ENCODE data around the gene MYOF.
"Not testable (repeated sequence)": the region's sequence is repeated elsewhere in the genome, so short reads cannot be mapped to it uniquely, and the experiment has no call there.

Gene MYOF

GRCh38 chr10:93342921-93343320, 139.2 kb downstream of the MYOF start:
- no peak for DNase-seq

- DNase-seq, result no peak
Observed at GRCh38 chr10:93342366-93342765, 139.8 kb downstream of the MYOF start.

GRCh38 chr10:93337309-93337721, 144.8 kb downstream of the MYOF start:
- no peak for DNase-seq

GRCh38 chr10:93336678-93337077, 145.5 kb downstream of the MYOF start:
- no peak for DNase-seq

- DNase-seq, result no peak
Observed at GRCh38 chr10:93336110-93336509, 146.0 kb downstream of the MYOF start.

- no peak for DNase-seq
Observed at GRCh38 chr10:93334901-93335327, 147.2 kb downstream of the MYOF start.

- DNase-seq, result no peak
Observed at GRCh38 chr10:93334181-93334580, 148.0 kb downstream of the MYOF start.

GRCh38 chr10:93333278-93333978, 148.7 kb downstream of the MYOF start:
- DNase-seq, result no peak

GRCh38 chr10:93330824-93331223, 151.3 kb downstream of the MYOF start:
- no peak for DNase-seq

GRCh38 chr10:93319896-93320295, 162.2 kb downstream of the MYOF start:
- no peak for DNase-seq

- no peak for DNase-seq
Observed at GRCh38 chr10:93319096-93319495, 163.0 kb downstream of the MYOF start.

GRCh38 chr10:93315246-93315645, 166.9 kb downstream of the MYOF start:
- DNase-seq, result no peak

GRCh38 chr10:93314656-93315055, 167.5 kb downstream of the MYOF start:
- DNase-seq, result not testable (repeated sequence)

GRCh38 chr10:93313798-93314197, 168.3 kb downstream of the MYOF start:
- DNase-seq, result no peak

- DNase-seq, result no peak
Observed at GRCh38 chr10:93309062-93309461, 173.1 kb downstream of the MYOF start.

- DNase-seq, result no peak
Observed at GRCh38 chr10:93305122-93305521, 177.0 kb downstream of the MYOF start.

- DNase-seq, result no peak
Observed at GRCh38 chr10:93300981-93301380, 181.2 kb downstream of the MYOF start.

GRCh38 chr10:93300288-93300917, 181.7 kb downstream of the MYOF start:
- no peak for DNase-seq

GRCh38 chr10:93299606-93300287, 182.4 kb downstream of the MYOF start:
- no peak for DNase-seq

- DNase-seq, result no peak
Observed at GRCh38 chr10:93299195-93299594, 182.9 kb downstream of the MYOF start.

- DNase-seq, result no peak
Observed at GRCh38 chr10:93296151-93296550, 186.0 kb downstream of the MYOF start.

- no peak for DNase-seq
Observed at GRCh38 chr10:93293999-93294398, 188.1 kb downstream of the MYOF start.

- DNase-seq, result no peak
Observed at GRCh38 chr10:93290661-93291354, 191.3 kb downstream of the MYOF start.
